Tibial nerve (tissue), 4 donors: ENCODE results near the gene SLC25A21. TPM values are rescaled to one million over a fixed set of nuclear protein-coding genes. Genes with fewer than 3 reads are reported as not detected.

ENCODE experiments used
- DNase-seq, 2 donors: peaks; one replicate each; pipeline ENCODE4 v3.0.0-alpha.2; 2019; ENCODE audit warnings: low spot score in 2 of 2
- H3K27ac ChIP-seq, 4 donors: fragments of 200-600 bp; sonication (generic) in 3 of 4; one replicate each; pipeline ENCODE4 v1.5.1; 2017 to 2019; ENCODE audit warnings: mild to moderate bottlenecking in 1 of 4
- H3K27me3 ChIP-seq, 2 donors: fragments of 200-600 bp; sonication (generic) in 1 of 2; one replicate each; pipeline versions ENCODE4 v1.5.1 to v1.6.0; 2017 to 2019
- H3K36me3 ChIP-seq, 3 donors: fragments of 200-600 bp; sonication (generic); one replicate each; pipeline ENCODE4 v1.5.1; 2018 to 2019
- H3K4me1 ChIP-seq, 4 donors: fragments of 200-600 bp; sonication (generic) in 3 of 4; one replicate each; pipeline ENCODE4 v1.5.1; 2017 to 2019
- H3K4me3 ChIP-seq, 4 donors: fragments of 200-600 bp; sonication (generic) in 3 of 4; one replicate each; pipeline ENCODE4 v1.5.1; 2017 to 2019; ENCODE audit warnings: mild to moderate bottlenecking in 1 of 4, moderate library complexity in 1 of 4
- H3K9me3 ChIP-seq, 4 donors: fragments of 200-600 bp; sonication (generic) in 3 of 4; one replicate each; pipeline ENCODE4 v1.5.1; 2017 to 2019
- CTCF ChIP-seq, 5 experiments: fragments of 200-600 bp in 3 of 5; fragments of 450-650 bp in 2 of 5; sonication (generic) in 3 of 5; IDR thresholded peaks; one replicate each; pipeline ENCODE4 v1.5.1; 2016 to 2019; ENCODE audit warnings: antibody characterized with exemption in 5 of 5, mild to moderate bottlenecking in 3 of 5, moderate library complexity in 2 of 5
- EP300 ChIP-seq, 2 donors: sonication (generic); formaldehyde crosslinking; IDR thresholded peaks; one replicate each; pipeline ENCODE4 v1.6.1; 2017; ENCODE audit warnings: antibody characterized with exemption in 2 of 2, mild to moderate bottlenecking in 1 of 2
- POLR2A ChIP-seq, 2 donors: fragments of 450-650 bp; IDR thresholded peaks; one replicate each; pipeline ENCODE4 v1.6.1; 2017; ENCODE audit warnings: antibody characterized with exemption in 2 of 2, mild to moderate bottlenecking in 2 of 2, moderate library complexity in 2 of 2
- WGBS, 2 donors: methylation state at CpG; one replicate each; pipeline ENCODE4 v1.1.5; 2018; 5-methylcytosine and 5-hydroxymethylcytosine counted together
- total RNA-seq, 4 donors: library from RNA; depleted of rRNA; stranded (reverse); fragments of >200 nt; gene quantifications; one replicate each; pipeline ENCODE4 v1.1.0, GENCODE V29; 2016

SLC25A21 gene
- total RNA-seq, 4 donors from 2014 or later: 0.30 to 0.98 (median 0.42) TPM; not detected in 1

GRCh38 chr14:36827861-36828260 lies 344.5 kb downstream of the SLC25A21 start:
- H3K9me3 ChIP-seq: no peaks in the 10 kb centered on the region
- DNase-seq: no peak
- TF ChIP-seq POLR2A (IDR thresholded peaks at IDR 0.05): no peak
- TF ChIP-seq CTCF (IDR thresholded peaks at IDR 0.05): no peak
- TF ChIP-seq EP300 (IDR thresholded peaks at IDR 0.05): no peak
- WGBS, 2 donors: 11 to 26% methylated on average over 2 of the region's 2 CpGs
- no peak overlapping the region for H3K4me3 ChIP-seq
- H3K27ac ChIP-seq: no peak overlapping the region
- no peaks in the 10 kb centered on the region for H3K36me3 ChIP-seq
- H3K4me1 ChIP-seq: no peaks in the 10 kb centered on the region
- H3K27me3 ChIP-seq: no peaks in the 10 kb centered on the region

GRCh38 chr14:36826614-36827013 lies 345.8 kb downstream of the SLC25A21 start:
- Histone ChIP-seq H3K27ac (no peak overlapping the region), H3K4me1 (no peaks in the 10 kb centered on the region), H3K36me3 (no peaks in the 10 kb centered on the region), H3K27me3 (no peaks in the 10 kb centered on the region), H3K9me3 (no peaks in the 10 kb centered on the region), H3K4me3 (no peak overlapping the region)
- no peak for DNase-seq
- WGBS, 2 donors: 72 to 75% methylated on average over 6 of the region's 6 CpGs
- TF ChIP-seq POLR2A (IDR thresholded peaks at IDR 0.05) (no peak), CTCF (IDR thresholded peaks at IDR 0.05) (no peak), EP300 (IDR thresholded peaks at IDR 0.05) (no peak)

GRCh38 chr14:36824854-36825253 lies 347.6 kb downstream of the SLC25A21 start:
- Histone ChIP-seq H3K27ac (no peak overlapping the region), H3K4me3 (no peak overlapping the region), H3K36me3 (no peaks in the 10 kb centered on the region), H3K27me3 (no peaks in the 10 kb centered on the region), H3K4me1 (no peaks in the 10 kb centered on the region), H3K9me3 (no peaks in the 10 kb centered on the region)
- DNase-seq: no peak
- WGBS, 2 donors: 72 to 75% methylated on average over 4 of the region's 4 CpGs
- TF ChIP-seq EP300 (IDR thresholded peaks at IDR 0.05) (no peak), POLR2A (IDR thresholded peaks at IDR 0.05) (no peak), CTCF (IDR thresholded peaks at IDR 0.05) (no peak)

GRCh38 chr14:36823651-36824050 lies 348.8 kb downstream of the SLC25A21 start:
- no peak for DNase-seq
- no peaks in the 10 kb centered on the region for H3K36me3 ChIP-seq
- no peaks in the 10 kb centered on the region for H3K9me3 ChIP-seq
- H3K27ac ChIP-seq: no peak overlapping the region
- no peak overlapping the region for H3K4me3 ChIP-seq
- no peaks in the 10 kb centered on the region for H3K4me1 ChIP-seq
- TF ChIP-seq CTCF (IDR thresholded peaks at IDR 0.05) (no peak), EP300 (IDR thresholded peaks at IDR 0.05) (no peak), POLR2A (IDR thresholded peaks at IDR 0.05) (no peak)
- WGBS, 2 donors: 72 to 73% methylated on average over 4 of the region's 4 CpGs
- no peaks in the 10 kb centered on the region for H3K27me3 ChIP-seq

GRCh38 chr14:36822685-36823084 lies 349.7 kb downstream of the SLC25A21 start:
- Histone ChIP-seq H3K36me3 (no peaks in the 10 kb centered on the region), H3K27ac (no peak overlapping the region), H3K27me3 (no peaks in the 10 kb centered on the region), H3K4me3 (no peak overlapping the region), H3K9me3 (no peaks in the 10 kb centered on the region), H3K4me1 (no peaks in the 10 kb centered on the region)
- no peak for TF ChIP-seq CTCF (IDR thresholded peaks at IDR 0.05)
- TF ChIP-seq POLR2A (IDR thresholded peaks at IDR 0.05): no peak
- no peak for DNase-seq
